Transverse colon (tissue), 4 donors: ENCODE measurements around the gene TNNI3. TPM values are rescaled to one million over a fixed set of nuclear protein-coding genes. Genes with fewer than 3 reads are reported as not detected.

Experiments
- DNase-seq: peaks from one replicate; pipeline ENCODE4 v3.0.0-alpha.2; 2019
- H3K27ac ChIP-seq, 4 donors: fragments of 200-600 bp; sonication (generic); 2 replicates each; pipeline ENCODE4 v1.5.1; 2016 to 2018; ENCODE audit warnings: inconsistent platforms in 4 of 4
- H3K27me3 ChIP-seq: fragments of 200-600 bp; sonication (generic); 2 replicates; pipeline ENCODE4 v1.5.1; 2017; ENCODE audit warnings: inconsistent platforms
- H3K36me3 ChIP-seq, 4 donors: fragments of 200-600 bp; sonication (generic); 2 replicates each; pipeline ENCODE4 v1.5.1; 2017 to 2019; ENCODE audit warnings: inconsistent platforms in 4 of 4
- H3K4me1 ChIP-seq, 4 donors: fragments of 200-600 bp; sonication (generic); 2 replicates each; pipeline ENCODE4 v1.5.1; 2017 to 2020; ENCODE audit warnings: inconsistent platforms in 4 of 4
- H3K4me3 ChIP-seq, 4 donors: fragments of 200-600 bp; sonication (generic); 1 replicate in 1 of 4; 2 replicates in 3 of 4; pipeline versions ENCODE4 v1.5.1 to v1.6.1; 2017 to 2019; ENCODE audit warnings: inconsistent platforms in 4 of 4
- H3K9me3 ChIP-seq, 2 donors: fragments of 200-600 bp; sonication (generic); 2 replicates each; pipeline ENCODE4 v1.5.1; 2017 to 2019; ENCODE audit warnings: inconsistent platforms in 2 of 2
- CTCF ChIP-seq, 5 experiments: fragments of 200-600 bp in 3 of 5; fragments of 450-650 bp in 2 of 5; sonication (generic) in 3 of 5; IDR thresholded peaks; 1 replicate in 2 of 5; 2 replicates in 3 of 5; pipeline ENCODE4 v1.5.1; 2016 to 2017; ENCODE audit warnings: antibody characterized with exemption in 5 of 5, inconsistent platforms in 3 of 5, mild to moderate bottlenecking in 2 of 5, moderate library complexity in 1 of 5
- EP300 ChIP-seq: sonication (generic); formaldehyde crosslinking; IDR thresholded peaks from one replicate; pipeline ENCODE4 v1.6.1; 2017; ENCODE audit warnings: antibody characterized with exemption, low read depth
- POLR2A ChIP-seq: fragments of 450-650 bp; IDR thresholded peaks from one replicate; pipeline ENCODE4 v1.6.1; 2016; ENCODE audit warnings: antibody characterized with exemption, mild to moderate bottlenecking, moderate library complexity
- POLR2AphosphoS5 ChIP-seq, 3 donors: sonication (generic); formaldehyde crosslinking; IDR thresholded peaks; one replicate each; pipeline ENCODE4 v1.6.1; 2016; ENCODE audit warnings: antibody characterized with exemption in 3 of 3
- WGBS, 2 donors: methylation state at CpG; one replicate each; pipeline ENCODE4 v1.1.5; 2018; ENCODE audit warnings: low coverage in 1 of 2; 5-methylcytosine and 5-hydroxymethylcytosine counted together
- in situ Hi-C, 4 donors: fragments of 200-750 bp; cut with MboI; loops; one replicate each; pipeline versions ENCODE4 v1.15.0 to v1.15.1; 2017; ENCODE audit warnings: low sequenced_read_pairs in 3 of 4, low pct_ligation_motif_present in 1 of 4, low pct_unique_long_range_greater_than_20kb in 1 of 4
- intact Hi-C: fragments of 100-400 bp; cut with DNase I; formaldehyde crosslinking; loops from one replicate; pipeline ENCODE4 v1.15.1; 2023; ENCODE audit warnings: low total_unique reads
- total RNA-seq, 4 donors: library from RNA; depleted of rRNA; stranded (reverse); fragments of >200 nt; gene quantifications; one replicate each; pipeline ENCODE4 v1.1.0, GENCODE V29; 2016

Gene TNNI3
- total RNA-seq, 4 donors from 2014 or later, result not detected

GRCh38 chr19:55116859-55117662, 40.5 kb downstream of the TNNI3 start, which contains the start of gene PPP1R12C:
Gene PPP1R12C (minus strand): TSS chr19:55117637. CDS start chr19:55117543, 94 bp downstream.
- peaks cover 30 to 50% (median 45%) of the 10 kb centered on the region in 4 donors for H3K4me1 ChIP-seq
- no peaks in the 10 kb centered on the region for H3K27me3 ChIP-seq
- peak within 1 kb of the TSS; percentile 92 to 96 (median 95) for H3K27ac ChIP-seq
- TF ChIP-seq EP300 (no peak), POLR2AphosphoS5 (IDR thresholded peaks at IDR 0.05) (no peak), POLR2A (no peak), CTCF (IDR thresholded peaks at IDR 0.05) (no peak)
- intact Hi-C loops, result loop anchor here (10.0 kb wide), 1 partner anchor 488 kb away; the partner anchor contains the start of genes ZNF524 and ZNF865
- peak; percentile 32 for DNase-seq
- WGBS, 2 donors, result 0 to 1% methylated on average over 1 to 27 of the region's 97 CpGs
- H3K36me3 ChIP-seq, result no peaks in the 10 kb centered on the region
- in situ Hi-C loops, result no loop called here
- no peaks in the 10 kb centered on the region for H3K9me3 ChIP-seq
- H3K4me3 ChIP-seq, result peak within 1 kb of the TSS; percentile 69 to 95 (median 80)

- H3K27me3 ChIP-seq, result no peaks in the 10 kb centered on the region
- DNase-seq, result peak; percentile 69
- H3K27ac ChIP-seq, result peak overlapping the region; percentile 92 to 96 (median 95)
- in situ Hi-C loops, result no loop called here
- no peaks in the 10 kb centered on the region for H3K9me3 ChIP-seq
- no peaks in the 10 kb centered on the region for H3K36me3 ChIP-seq
- 0 to 2% methylated on average over 2 to 25 of the region's 25 CpGs for WGBS, 2 donors
- H3K4me3 ChIP-seq, result peak overlapping the region; percentile 69 to 95 (median 80)
- peaks cover 30 to 50% (median 45%) of the 10 kb centered on the region in 4 donors for H3K4me1 ChIP-seq
- intact Hi-C loops, result loop anchor here (10.0 kb wide), 1 partner anchor 488 kb away; the partner anchor contains the start of genes ZNF524 and ZNF865
- TF ChIP-seq POLR2AphosphoS5 (IDR thresholded peaks at IDR 0.05) (peak; percentile 56 to 79 (median 59)), CTCF (IDR thresholded peaks at IDR 0.05) (no peak), EP300 (no peak), POLR2A (peak; percentile 54)
These were observed 41.2 kb downstream of the TNNI3 start for GRCh38 chr19:55116232-55116858.

GRCh38 chr19:55115446-55116065, 42.0 kb downstream of the TNNI3 start:
- H3K4me3 ChIP-seq, result peak overlapping the region in 3 of 4 donors; percentile 69 to 95 (median 90)
- no peak for DNase-seq
- peaks cover 30 to 50% (median 45%) of the 10 kb centered on the region in 4 donors for H3K4me1 ChIP-seq
- TF ChIP-seq EP300 (no peak), CTCF (IDR thresholded peaks at IDR 0.05) (no peak), POLR2A (no peak), POLR2AphosphoS5 (IDR thresholded peaks at IDR 0.05) (no peak)
- intact Hi-C loops (loop anchor here (10.0 kb wide), 1 partner anchor 489 kb away; the partner anchor contains the start of genes ZNF524 and ZNF865), in situ Hi-C loops (no loop called here)
- WGBS, 2 donors, result 46 to 63% methylated on average over 8 to 13 of the region's 13 CpGs
- H3K36me3 ChIP-seq, result no peaks in the 10 kb centered on the region
- H3K27ac ChIP-seq, result peak overlapping the region; percentile 92 to 96 (median 95)
- no peaks in the 10 kb centered on the region for H3K9me3 ChIP-seq
- no peaks in the 10 kb centered on the region for H3K27me3 ChIP-seq
